A549 (cell line): ENCODE measurements around the gene SIAH2.

Experiments
- CTCF ChIP-seq: fragments of >200 bp; sonication (Bioruptor Twin); formaldehyde crosslinking; IDR thresholded peaks from 3 replicates; pipeline ENCODE4 v1.5.1; 2016
- EP300 ChIP-seq, 2 experiments: fragments of >200 bp; sonication (Bioruptor Twin); formaldehyde crosslinking; IDR thresholded peaks; 2 replicates in 1 of 2; 3 replicates in 1 of 2; pipeline ENCODE4 v1.6.1; 2016 to 2017
- FOSL2 ChIP-seq, 2 experiments: fragments of 450-650 bp in 1 of 2; fragments of >200 bp in 1 of 2; sonication (Bioruptor Twin) in 1 of 2; formaldehyde crosslinking; IDR thresholded peaks; 2 replicates each; pipeline versions ENCODE4 v1.5.0 to v1.6.1; 2016 to 2020; ENCODE audit warnings: mild to moderate bottlenecking in 1 of 2, moderate library complexity in 1 of 2
- HEYL ChIP-seq: fragments of 250-450 bp; sonication (Bioruptor Pico); IDR thresholded peaks from 2 replicates; pipeline ENCODE4 v1.8.0; 2021; ENCODE audit warnings: mild to moderate bottlenecking, moderate library complexity
- MAZ ChIP-seq: fragments of 150-350 bp; IDR thresholded peaks from 2 replicates; pipeline ENCODE4 v1.6.1; 2014; ENCODE audit warnings: antibody characterized with exemption, low read depth, low read length, borderline replicate concordance
- NR3C1 ChIP-seq: fragments of >200 bp; sonication (Bioruptor Twin); formaldehyde crosslinking; IDR thresholded peaks from 3 replicates; pipeline ENCODE4 v1.6.1; 2017
- POLR2AphosphoS2 ChIP-seq: conservative IDR thresholded peaks from 2 replicates; pipeline ENCODE4 v1.6.1; 2012; ENCODE audit warnings: low read length, improper control_type of control experiment, inconsistent platforms
- RAD21 ChIP-seq, 2 experiments: fragments of >200 bp in 1 of 2; sonication (Bioruptor Twin) in 1 of 2; formaldehyde crosslinking in 1 of 2; IDR thresholded peaks in 1 of 2; conservative IDR thresholded peaks in 1 of 2; 2 replicates in 1 of 2; 3 replicates in 1 of 2; pipeline ENCODE4 v1.6.1; 2012 to 2018; ENCODE audit warnings: inconsistent platforms in 1 of 2
- USF2 ChIP-seq: fragments of 450-650 bp; IDR thresholded peaks from 2 replicates; pipeline ENCODE4 v1.6.1; 2014; ENCODE audit warnings: antibody characterized with exemption

GRCh38 chr3:150789451-150789850 lies 26.5 kb upstream of the SIAH2 start:
- TF ChIP-seq CTCF = no peak
- no peak for TF ChIP-seq RAD21 (conservative IDR thresholded peaks at IDR 0.05 in 1 of 2, IDR thresholded peaks at IDR 0.05 in 1 of 2)
- no peak for TF ChIP-seq POLR2AphosphoS2
- no peak for TF ChIP-seq EP300 (IDR thresholded peaks at IDR 0.05)
- no peak for TF ChIP-seq MAZ
- no peak for TF ChIP-seq USF2
- TF ChIP-seq HEYL (CRISPR knock-in tag) = no peak
- no peak for TF ChIP-seq NR3C1
- TF ChIP-seq FOSL2 (IDR thresholded peaks at IDR 0.05) = no peak
- no peak for TF ChIP-seq FOSL2 (CRISPR knock-in tag; IDR thresholded peaks at IDR 0.05)
